H9 (cell line): Measurements from ENCODE around the gene LRRC58. TPM values are rescaled to one million over a fixed set of nuclear protein-coding genes. Genes with fewer than 3 reads are reported as not detected.
"Not testable (repeated sequence)": the region's sequence is repeated elsewhere in the genome, so short reads cannot be mapped to it uniquely, and the experiment has no call there.

Experiments used
- DNase-seq: peaks from one replicate; pipeline ENCODE4 v3.0.0-alpha.2; 2017
- H2AFZ ChIP-seq: one replicate; pipeline ENCODE4 v1.6.1; 2013; ENCODE audit warnings: mild to moderate bottlenecking, low read length, control low read depth, moderate library complexity
- H2AK5ac ChIP-seq: 2 replicates; pipeline ENCODE4 v1.6.1; 2013; ENCODE audit warnings: low read length, control low read depth, mixed read lengths; ENCODE audit not compliant: insufficient read length
- H2BK120ac ChIP-seq: one replicate; pipeline ENCODE4 v1.6.1; 2013; ENCODE audit warnings: low read depth, mild to moderate bottlenecking, low read length, control low read depth, inconsistent platforms; ENCODE audit not compliant: poor library complexity, severe bottlenecking
- H2BK12ac ChIP-seq: 2 replicates; pipeline ENCODE4 v1.6.1; 2013; ENCODE audit warnings: low read length, control low read depth, mixed read lengths, low read depth; ENCODE audit not compliant: insufficient read length
- H2BK15ac ChIP-seq: 2 replicates; pipeline ENCODE4 v1.6.1; 2013; ENCODE audit warnings: low read depth, low read length, control low read depth
- H2BK20ac ChIP-seq: one replicate; pipeline ENCODE4 v1.6.1; 2013; ENCODE audit warnings: low read depth, mild to moderate bottlenecking, low read length, control low read depth, inconsistent platforms; ENCODE audit not compliant: poor library complexity, severe bottlenecking
- H2BK5ac ChIP-seq: 2 replicates; pipeline ENCODE4 v1.6.1; 2013; ENCODE audit warnings: low read length, control low read depth, mixed read lengths; ENCODE audit not compliant: insufficient read length
- H3K14ac ChIP-seq: 2 replicates; pipeline ENCODE4 v1.6.1; 2013; ENCODE audit warnings: low read length, control low read depth; ENCODE audit not compliant: insufficient read depth
- H3K18ac ChIP-seq: 2 replicates; pipeline ENCODE4 v1.6.1; 2013; ENCODE audit warnings: low read depth, mild to moderate bottlenecking, mixed read lengths, low read length, control low read depth; ENCODE audit not compliant: insufficient read length
- H3K23ac ChIP-seq: 2 replicates; pipeline ENCODE4 v1.6.1; 2013; ENCODE audit warnings: low read length, control low read depth, mixed read lengths, low read depth; ENCODE audit not compliant: insufficient read length
- H3K23me2 ChIP-seq: 2 replicates; pipeline ENCODE4 v1.6.1; 2013; ENCODE audit warnings: low read depth, mild to moderate bottlenecking, mixed read lengths, low read length, control low read depth; ENCODE audit not compliant: insufficient read length, poor library complexity, severe bottlenecking
- H3K27ac ChIP-seq: 2 replicates; pipeline ENCODE4 v1.5.1; 2013; ENCODE audit warnings: low read length, control low read depth, mixed read lengths, low read depth; ENCODE audit not compliant: insufficient read length
- H3K27me3 ChIP-seq: 2 replicates; pipeline ENCODE4 v1.6.1; 2013; ENCODE audit warnings: low read length, control low read depth, inconsistent platforms; ENCODE audit not compliant: insufficient read depth
- H3K4ac ChIP-seq: 2 replicates; pipeline ENCODE4 v1.6.1; 2013; ENCODE audit warnings: low read depth, mild to moderate bottlenecking, control low read depth, inconsistent platforms, low read length, moderate library complexity
- H3K4me1 ChIP-seq: 2 replicates; pipeline ENCODE4 v1.6.1; 2013; ENCODE audit warnings: low read length, control low read depth, inconsistent platforms; ENCODE audit not compliant: insufficient read depth
- H3K4me2 ChIP-seq: 2 replicates; pipeline ENCODE4 v1.6.1; 2013; ENCODE audit warnings: low read length, control low read depth, mixed read lengths; ENCODE audit not compliant: insufficient read length, insufficient read depth
- H3K56ac ChIP-seq: 2 replicates; pipeline ENCODE4 v1.6.1; 2013; ENCODE audit warnings: low read depth, mild to moderate bottlenecking, mixed read lengths, low read length, control low read depth; ENCODE audit not compliant: insufficient read length
- H3K79me1 ChIP-seq: 2 replicates; pipeline ENCODE4 v1.6.1; 2013; ENCODE audit warnings: low read depth, mild to moderate bottlenecking, moderate library complexity, low read length, control low read depth, inconsistent platforms; ENCODE audit not compliant: insufficient read depth, poor library complexity, severe bottlenecking
- H3K79me2 ChIP-seq: 2 replicates; pipeline ENCODE4 v1.6.1; 2013; ENCODE audit warnings: low read length, control low read depth, inconsistent platforms; ENCODE audit not compliant: insufficient read depth
- H3K9ac ChIP-seq: 2 replicates; pipeline ENCODE4 v1.6.1; 2013; ENCODE audit warnings: low read length, control low read depth, mixed read lengths; ENCODE audit not compliant: insufficient read length; ENCODE audit errors: extremely low read depth
- H3K9me3 ChIP-seq: one replicate; pipeline ENCODE4 v1.6.1; 2013; ENCODE audit warnings: low read depth, low read length, inconsistent platforms; ENCODE audit not compliant: control insufficient read depth
- H3T11ph ChIP-seq: one replicate; pipeline ENCODE4 v1.6.1; 2013; ENCODE audit warnings: mild to moderate bottlenecking, low read length, control low read depth, inconsistent platforms
- H4K20me1 ChIP-seq: one replicate; pipeline ENCODE4 v1.6.1; 2013; ENCODE audit not compliant: control insufficient read depth, insufficient read length, insufficient read depth
- H4K5ac ChIP-seq: 2 replicates; pipeline ENCODE4 v1.6.1; 2013; ENCODE audit warnings: low read depth, mild to moderate bottlenecking, mixed read lengths, low read length, control low read depth; ENCODE audit not compliant: insufficient read length
- H4K8ac ChIP-seq: replicated peaks from 2 replicates; pipeline ENCODE4 v1.6.1; 2013; ENCODE audit warnings: low read length, control low read depth, mixed read lengths, low read depth; ENCODE audit not compliant: insufficient read length
- H4K91ac ChIP-seq: 2 replicates; pipeline ENCODE4 v1.6.1; 2013; ENCODE audit warnings: low read depth, mild to moderate bottlenecking, moderate library complexity, mixed read lengths, low read length, control low read depth; ENCODE audit not compliant: insufficient read length
- H3K27ac Mint-ChIP-seq, 3 experiments: 2 replicates in 2 of 3; 3 replicates in 1 of 3; pipeline ENCODE4 v1.8.0; 2020 to 2021; ENCODE audit warnings: mixed read lengths in 3 of 3, mild to moderate bottlenecking in 1 of 3, moderate library complexity in 1 of 3
- H3K27me3 Mint-ChIP-seq: 2 replicates; pipeline ENCODE4 v1.8.0; 2021; ENCODE audit warnings: low read depth, mild to moderate bottlenecking, moderate library complexity, mixed read lengths
- H3K36me3 Mint-ChIP-seq, 3 experiments: 2 replicates in 2 of 3; 3 replicates in 1 of 3; pipeline ENCODE4 v1.8.0; 2020 to 2021; ENCODE audit warnings: low read depth in 3 of 3, mixed read lengths in 3 of 3; ENCODE audit not compliant: insufficient read depth in 1 of 3
- H3K4me1 Mint-ChIP-seq, 2 experiments: 2 replicates each; pipeline ENCODE4 v1.8.0; 2020; ENCODE audit warnings: mixed read lengths in 2 of 2
- H3K4me3 Mint-ChIP-seq, 2 experiments: 2 replicates in 1 of 2; 3 replicates in 1 of 2; pipeline ENCODE4 v1.8.0; 2020 to 2021; ENCODE audit warnings: mild to moderate bottlenecking in 2 of 2, mixed read lengths in 2 of 2, moderate library complexity in 1 of 2
- H3K9me3 Mint-ChIP-seq, 2 experiments: 2 replicates in 1 of 2; 3 replicates in 1 of 2; pipeline ENCODE4 v1.8.0; 2020; ENCODE audit warnings: mild to moderate bottlenecking in 2 of 2, mixed read lengths in 2 of 2, moderate library complexity in 1 of 2
- CTCF ChIP-seq: fragments of 200-600 bp; sonication (generic); conservative IDR thresholded peaks from 3 replicates; pipeline ENCODE4 v1.8.0; 2021; ENCODE audit warnings: antibody characterized with exemption, mild to moderate bottlenecking
- WGBS: extraction: QIAGEN DNeasy Blood & Tissue Kit; methylation state at CpG from one replicate; pipeline ENCODE4 v1.1.7; 2013; ENCODE audit warnings: missing lambda C conversion rate, low lambda C conversion rate, mixed read lengths; ENCODE audit not compliant: insufficient read length; ENCODE audit errors: extremely low coverage; 5-methylcytosine and 5-hydroxymethylcytosine counted together
- total RNA-seq: library from RNA; stranded (reverse); gene quantifications from 2 replicates; pipeline ENCODE4 v1.2.1, GENCODE V29; 2021

Gene LRRC58
- total RNA-seq, 1 experiment from 2014 or later: 18.2 TPM

GRCh38 chr3:120324190-120324589, 25.0 kb downstream of the LRRC58 start:
- peaks cover 5 to 6% of the 10 kb centered on the region in 2 experiments; a peak in 3 of 4 replicates for H3K4me1 Mint-ChIP-seq
- no peak overlapping the region for H3K14ac ChIP-seq
- H3K9ac ChIP-seq: no peak overlapping the region
- no peak overlapping the region for H3K4ac ChIP-seq
- no peaks in the 10 kb centered on the region for H3K27me3 ChIP-seq
- H3K27me3 Mint-ChIP-seq: no peaks in the 10 kb centered on the region
- no peak overlapping the region for H3K27ac ChIP-seq
- no peak overlapping the region for H3K23ac ChIP-seq
- TF ChIP-seq CTCF: no peak
- H4K8ac ChIP-seq: no peak overlapping the region
- H2AFZ ChIP-seq: no peak overlapping the region
- no peak overlapping the region for H3K4me3 Mint-ChIP-seq
- no peak overlapping the region for H2AK5ac ChIP-seq
- no peak overlapping the region for H3K18ac ChIP-seq
- H2BK20ac ChIP-seq: no peak overlapping the region
- no peak overlapping the region for H4K91ac ChIP-seq
- no peaks in the 10 kb centered on the region for H3K79me1 ChIP-seq
- no peaks in the 10 kb centered on the region for H3K79me2 ChIP-seq
- H3K4me2 ChIP-seq: no peak overlapping the region
- no peaks in the 10 kb centered on the region for H4K20me1 ChIP-seq
- no peaks in the 10 kb centered on the region for H3K23me2 ChIP-seq
- no peak overlapping the region for H2BK5ac ChIP-seq
- H3K56ac ChIP-seq: no peak overlapping the region
- no peak for DNase-seq
- no peak overlapping the region for H2BK120ac ChIP-seq
- no peaks in the 10 kb centered on the region; the same call in 1 of the 2 replicates for H3K4me1 ChIP-seq
- peaks cover 0 to 7% (median 5%) of the 10 kb centered on the region in 3 experiments; a peak in 4 of 7 replicates for H3K36me3 Mint-ChIP-seq
- H4K5ac ChIP-seq: no peak overlapping the region
- H2BK12ac ChIP-seq: no peak overlapping the region
- H3K9me3 Mint-ChIP-seq: peaks cover 0 to 3% of the 10 kb centered on the region in 2 experiments; a peak in 2 of 5 replicates
- no peak overlapping the region; a peak in 1 of 7 replicates for H3K27ac Mint-ChIP-seq
- no peak overlapping the region for H2BK15ac ChIP-seq
- no CpG with 5 or more reads among the region's 1 CpG for WGBS
- H3T11ph ChIP-seq: no peak overlapping the region
- H3K9me3 ChIP-seq: no peaks in the 10 kb centered on the region

GRCh38 chr3:120323761-120324160, 25.4 kb downstream of the LRRC58 start:
- H3K36me3 Mint-ChIP-seq, H3K18ac ChIP-seq, H3K4me3 Mint-ChIP-seq, H3K23me2 ChIP-seq, H2AK5ac ChIP-seq, H3K4me1 Mint-ChIP-seq, H3K9me3 Mint-ChIP-seq, DNase-seq, H3K4me1 ChIP-seq, H3K27ac ChIP-seq, H3K4me2 ChIP-seq, H4K91ac ChIP-seq, H2BK120ac ChIP-seq, H3K79me2 ChIP-seq, H4K5ac ChIP-seq, H3T11ph ChIP-seq, H3K27me3 ChIP-seq, H2BK20ac ChIP-seq, H2AFZ ChIP-seq, H3K9me3 ChIP-seq, H4K20me1 ChIP-seq, H3K27ac Mint-ChIP-seq, H3K4ac ChIP-seq, H3K23ac ChIP-seq, H3K9ac ChIP-seq, H3K27me3 Mint-ChIP-seq, H3K56ac ChIP-seq, H2BK15ac ChIP-seq, H4K8ac ChIP-seq, H3K14ac ChIP-seq, H2BK12ac ChIP-seq, H3K79me1 ChIP-seq, H2BK5ac ChIP-seq: not testable (repeated sequence)
- WGBS: no CpG with 5 or more reads among the region's 4 CpGs
